Testis (tissue), 3 donors: ENCODE data around the gene THEMIS2. TPM values are rescaled to one million over a fixed set of nuclear protein-coding genes. Genes with fewer than 3 reads are reported as not detected.

Experiments used
- DNase-seq: peaks from one replicate; pipeline ENCODE4 v3.0.0-alpha.2; 2019
- H3K27ac ChIP-seq, 2 donors: fragments of 200-600 bp; sonication (generic); one replicate each; pipeline ENCODE4 v1.5.1; 2019
- H3K27me3 ChIP-seq: fragments of 200-600 bp; sonication (generic); one replicate; pipeline ENCODE4 v1.5.1; 2019
- H3K36me3 ChIP-seq: fragments of 200-600 bp; sonication (generic); one replicate; pipeline ENCODE4 v1.5.1; 2017; ENCODE audit warnings: low read depth; ENCODE audit errors: missing control alignments
- H3K4me1 ChIP-seq: fragments of 200-600 bp; sonication (generic); one replicate; pipeline ENCODE4 v1.5.1; 2019
- H3K4me3 ChIP-seq, 2 donors: fragments of 200-600 bp; sonication (generic); one replicate each; pipeline ENCODE4 v1.5.1; 2017 to 2019
- H3K9me3 ChIP-seq: fragments of 200-600 bp; sonication (generic); one replicate; pipeline ENCODE4 v1.5.1; 2017
- POLR2A ChIP-seq: fragments of 450-650 bp; IDR thresholded peaks from one replicate; pipeline ENCODE4 v1.6.1; 2017; ENCODE audit warnings: antibody characterized with exemption, mild to moderate bottlenecking, moderate library complexity
- WGBS, 2 donors: methylation state at CpG; one replicate each; pipeline ENCODE4 v1.1.5; 2018; 5-methylcytosine and 5-hydroxymethylcytosine counted together
- intact Hi-C: fragments of 100-400 bp; cut with DNase I; formaldehyde crosslinking; loops from one replicate; pipeline ENCODE4 v1.15.1; 2023; ENCODE audit warnings: low total_unique reads
- polyA plus RNA-seq: library from polyadenylated mRNA; stranded (reverse); fragments of 350-450 nt; fragmentation: Illumina TruSeq; extraction: RNeasy Lipid Tissue Mini Kit (QIAGEN cat#74804); gene quantifications from one replicate; pipeline ENCODE4 v1.2.3, GENCODE V29; 2014; ENCODE audit warnings: low read depth, low replicate concordance; ENCODE audit not compliant: insufficient read depth
- total RNA-seq, 2 donors: library from RNA; depleted of rRNA; stranded (reverse); fragments of >200 nt; gene quantifications; one replicate each; pipeline ENCODE4 v1.2.3, GENCODE V29; 2016
- TF ChIP-seq, protein P1 (sequence below), 3 experiments: fragments of 450-650 bp in 2 of 3; fragments of 200-600 bp in 1 of 3; sonication (generic) in 1 of 3; IDR thresholded peaks; one replicate each; pipeline ENCODE4 v1.5.1; 2016 to 2019; ENCODE audit warnings: antibody characterized with exemption in 3 of 3, mild to moderate bottlenecking in 2 of 3, moderate library complexity in 1 of 3

THEMIS2 gene
- total and polyA plus RNA-seq, 3 donors from 2014 or later = 56.9 to 132 (median 103) TPM

DNA sequence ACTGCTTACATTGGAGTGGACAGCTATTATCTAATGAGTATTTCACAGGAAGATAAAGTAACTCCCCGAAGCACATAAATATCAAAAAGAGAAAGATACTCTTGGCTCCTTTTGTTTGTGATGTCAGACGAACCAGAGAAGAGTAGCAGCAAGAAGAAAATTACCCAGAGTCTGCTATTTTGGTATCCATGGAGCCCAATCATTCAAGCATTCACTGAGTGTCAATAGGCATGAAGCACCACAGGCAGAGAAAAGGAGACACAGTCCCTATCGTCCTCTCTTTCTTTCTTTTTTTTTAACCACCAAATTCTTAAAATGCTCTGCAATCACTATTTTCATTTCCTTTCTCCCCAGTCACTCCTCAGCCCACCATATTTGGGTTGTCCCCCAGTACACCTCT, 22.2 kb downstream of the THEMIS2 start:
- Histone ChIP-seq H3K27me3 (no peaks in the 10 kb centered on the region), H3K27ac (no peak overlapping the region), H3K4me1 (no peaks in the 10 kb centered on the region), H3K36me3 (no peaks in the 10 kb centered on the region), H3K9me3 (no peaks in the 10 kb centered on the region), H3K4me3 (no peak overlapping the region)
- no peak for DNase-seq
- intact Hi-C loops = no loop called here
- WGBS, 2 donors = 65 to 72% methylated on average over 3 of the region's 3 CpGs
- TF ChIP-seq POLR2A = no peak
- TF ChIP-seq, protein P1, sequence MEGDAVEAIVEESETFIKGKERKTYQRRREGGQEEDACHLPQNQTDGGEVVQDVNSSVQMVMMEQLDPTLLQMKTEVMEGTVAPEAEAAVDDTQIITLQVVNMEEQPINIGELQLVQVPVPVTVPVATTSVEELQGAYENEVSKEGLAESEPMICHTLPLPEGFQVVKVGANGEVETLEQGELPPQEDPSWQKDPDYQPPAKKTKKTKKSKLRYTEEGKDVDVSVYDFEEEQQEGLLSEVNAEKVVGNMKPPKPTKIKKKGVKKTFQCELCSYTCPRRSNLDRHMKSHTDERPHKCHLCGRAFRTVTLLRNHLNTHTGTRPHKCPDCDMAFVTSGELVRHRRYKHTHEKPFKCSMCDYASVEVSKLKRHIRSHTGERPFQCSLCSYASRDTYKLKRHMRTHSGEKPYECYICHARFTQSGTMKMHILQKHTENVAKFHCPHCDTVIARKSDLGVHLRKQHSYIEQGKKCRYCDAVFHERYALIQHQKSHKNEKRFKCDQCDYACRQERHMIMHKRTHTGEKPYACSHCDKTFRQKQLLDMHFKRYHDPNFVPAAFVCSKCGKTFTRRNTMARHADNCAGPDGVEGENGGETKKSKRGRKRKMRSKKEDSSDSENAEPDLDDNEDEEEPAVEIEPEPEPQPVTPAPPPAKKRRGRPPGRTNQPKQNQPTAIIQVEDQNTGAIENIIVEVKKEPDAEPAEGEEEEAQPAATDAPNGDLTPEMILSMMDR (IDR thresholded peaks at IDR 0.05) = no peak

GRCh38 chr1:27906759-27907158, 34.4 kb downstream of the THEMIS2 start:
- no peaks in the 10 kb centered on the region for H3K4me1 ChIP-seq
- H3K36me3 ChIP-seq = no peaks in the 10 kb centered on the region
- H3K27ac ChIP-seq = no peak overlapping the region
- no peaks in the 10 kb centered on the region for H3K9me3 ChIP-seq
- no peak for TF ChIP-seq POLR2A
- TF ChIP-seq, protein P1 (IDR thresholded peaks at IDR 0.05) = no peak
- H3K27me3 ChIP-seq = no peaks in the 10 kb centered on the region
- DNase-seq = no peak
- 89 to 95% methylated on average over 2 of the region's 2 CpGs for WGBS, 2 donors
- H3K4me3 ChIP-seq = no peak overlapping the region
- intact Hi-C loops = no loop called here

- Histone ChIP-seq H3K36me3 (no peaks in the 10 kb centered on the region), H3K4me1 (peaks cover 4% of the 10 kb centered on the region), H3K9me3 (no peaks in the 10 kb centered on the region), H3K27ac (no peak overlapping the region), H3K27me3 (no peaks in the 10 kb centered on the region), H3K4me3 (no peak overlapping the region)
- 91 to 94% methylated on average over 1 of the region's 1 CpG for WGBS, 2 donors
- TF ChIP-seq, protein P1 (IDR thresholded peaks at IDR 0.05) = no peak
- TF ChIP-seq POLR2A = no peak
- no peak for DNase-seq
- intact Hi-C loops = no loop called here
Observed at GRCh38 chr1:27912429-27912828, 40.1 kb downstream of the THEMIS2 start.

GRCh38 chr1:27915082-27915575, 42.8 kb downstream of the THEMIS2 start:
- TF ChIP-seq, protein P1 (IDR thresholded peaks at IDR 0.05) = no peak
- no peak for TF ChIP-seq POLR2A
- Histone ChIP-seq H3K4me1 (peaks cover 4% of the 10 kb centered on the region), H3K27me3 (no peaks in the 10 kb centered on the region), H3K27ac (peak overlapping the region; percentile 67 to 85), H3K9me3 (no peaks in the 10 kb centered on the region), H3K36me3 (no peaks in the 10 kb centered on the region), H3K4me3 (peak overlapping the region; percentile 70 to 72)
- DNase-seq = no peak
- intact Hi-C loops = no loop called here
- 30 to 42% methylated on average over 7 of the region's 7 CpGs for WGBS, 2 donors

DNA sequence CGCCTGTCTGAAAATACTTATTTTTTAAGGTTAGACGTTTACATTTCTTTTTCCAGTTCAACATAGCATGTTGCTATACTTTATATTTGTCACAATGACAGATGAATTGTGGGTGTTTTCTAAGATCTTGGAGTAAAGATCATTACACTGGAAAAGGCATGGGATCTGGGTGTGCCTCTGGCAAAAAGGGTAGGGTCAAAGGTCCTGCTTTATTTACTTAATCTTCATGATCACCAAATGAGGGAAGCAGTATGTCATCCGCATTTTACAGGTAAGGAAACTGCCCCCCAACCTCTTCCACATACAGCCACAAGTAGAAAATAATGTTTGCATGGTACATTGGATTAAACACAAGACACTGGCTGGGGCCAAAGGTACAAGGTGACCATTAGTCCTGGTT, 49.9 kb downstream of the THEMIS2 start:
- no peak overlapping the region for H3K27ac ChIP-seq
- no peaks in the 10 kb centered on the region for H3K9me3 ChIP-seq
- no peak overlapping the region for H3K4me3 ChIP-seq
- DNase-seq = no peak
- WGBS, 2 donors = 87 to 91% methylated on average over 3 of the region's 3 CpGs
- TF ChIP-seq, protein P1 (IDR thresholded peaks at IDR 0.05) = no peak
- no peak for TF ChIP-seq POLR2A
- intact Hi-C loops = no loop called here
- H3K27me3 ChIP-seq = no peaks in the 10 kb centered on the region
- no peaks in the 10 kb centered on the region for H3K36me3 ChIP-seq
- no peaks in the 10 kb centered on the region for H3K4me1 ChIP-seq
